GM21423 (cell line): ENCODE measurements around the gene PLXNC1.
A peak's percentile ranks its signal among the peaks of the same experiment; 100 is the strongest.

ENCODE experiments used
- ATAC-seq: cut with Tn5 transposase; IDR thresholded peaks from one replicate; pipeline ENCODE4 v1.9.1; 2021; ENCODE audit warnings: mild to moderate bottlenecking, moderate library complexity; ENCODE audit not compliant: unreplicated experiment

Gene PLXNC1

GRCh38 chr12:94133964-94134795 is 14.2 kb upstream of the PLXNC1 start:
- no peak for ATAC-seq

- no peak for ATAC-seq
These were observed 12.5 kb upstream of the PLXNC1 start for GRCh38 chr12:94135896-94136295.

DNA sequence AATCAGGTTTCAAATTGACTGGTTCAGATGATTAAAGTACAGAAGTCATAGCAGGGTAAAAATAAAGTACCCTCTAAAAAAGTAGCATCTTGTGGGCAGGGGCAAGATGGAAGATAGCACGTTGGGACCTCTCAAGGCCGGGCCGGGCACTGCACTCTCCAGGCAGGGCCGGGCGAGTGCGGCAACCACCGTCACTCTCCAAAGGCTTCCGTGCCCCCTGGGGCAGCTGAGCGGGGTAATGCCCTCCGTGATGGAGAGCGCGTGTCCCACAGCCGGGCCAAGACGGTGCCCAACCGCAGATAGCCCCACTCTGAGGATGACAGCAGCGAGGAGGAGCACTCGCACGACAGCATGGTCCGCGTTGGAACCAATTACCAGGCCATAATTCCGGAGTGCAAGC is 8.6 kb upstream of the PLXNC1 start:
- ATAC-seq: no peak

DNA sequence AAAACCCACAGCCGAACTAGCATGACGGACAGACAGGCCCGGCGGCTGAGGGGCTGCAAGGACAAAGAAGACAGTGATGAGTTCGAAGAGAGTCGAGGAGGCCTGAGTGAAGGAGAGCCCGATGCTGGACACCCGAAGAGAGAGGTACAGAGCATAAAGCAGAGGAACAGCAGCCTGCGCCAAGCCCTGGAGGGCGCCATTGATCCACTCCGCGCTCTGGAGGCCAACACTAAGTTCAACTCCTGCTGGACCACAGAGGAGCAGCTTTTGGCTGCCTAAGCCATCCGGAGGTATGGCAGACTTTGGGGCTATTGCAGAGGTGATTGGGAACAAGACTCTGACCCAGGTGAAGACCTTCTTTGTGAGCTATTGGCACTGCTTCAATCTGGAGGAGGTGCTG is 7.8 kb upstream of the PLXNC1 start:
- no peak for ATAC-seq

DNA sequence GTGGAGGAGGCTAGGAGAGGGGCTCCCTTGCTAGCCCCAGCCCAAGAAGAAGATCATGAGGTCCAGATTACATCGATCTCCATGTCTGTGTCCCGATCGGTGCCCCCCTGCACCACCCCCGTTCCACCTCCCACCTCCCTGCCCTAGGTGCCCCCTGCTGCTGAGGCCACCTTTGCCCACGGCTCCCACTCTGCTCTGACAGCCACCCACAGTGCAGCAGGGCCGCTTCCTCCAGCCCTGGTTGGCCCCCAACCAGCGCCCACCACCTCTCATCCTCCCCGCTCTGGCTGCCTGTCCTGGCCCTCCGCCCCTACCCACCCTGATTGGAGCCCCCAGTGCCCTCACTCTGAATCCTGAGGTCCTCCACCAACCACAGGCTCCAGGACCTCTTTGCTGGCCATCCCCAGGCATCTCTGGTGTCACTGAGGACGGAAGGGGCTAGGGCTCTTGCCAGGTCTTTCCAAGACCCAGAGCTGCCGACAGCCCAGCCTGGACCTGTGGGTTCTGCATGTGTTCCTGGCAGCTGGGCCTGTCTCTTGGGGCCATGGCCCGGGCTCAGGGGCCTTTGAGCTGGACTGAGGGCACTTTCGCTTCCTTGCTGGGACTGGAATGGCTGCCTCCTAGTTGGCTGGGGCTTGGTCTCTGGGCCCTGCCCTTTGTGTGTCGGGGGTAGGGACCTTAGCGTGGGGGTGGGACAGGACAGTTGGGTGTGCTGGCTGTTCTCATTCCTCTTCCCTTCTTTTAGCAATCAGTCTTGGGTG is 7.2 kb upstream of the PLXNC1 start:
- ATAC-seq: no peak

- ATAC-seq: no peak
These were observed 6.5 kb upstream of the PLXNC1 start for GRCh38 chr12:94141892-94142291.

DNA sequence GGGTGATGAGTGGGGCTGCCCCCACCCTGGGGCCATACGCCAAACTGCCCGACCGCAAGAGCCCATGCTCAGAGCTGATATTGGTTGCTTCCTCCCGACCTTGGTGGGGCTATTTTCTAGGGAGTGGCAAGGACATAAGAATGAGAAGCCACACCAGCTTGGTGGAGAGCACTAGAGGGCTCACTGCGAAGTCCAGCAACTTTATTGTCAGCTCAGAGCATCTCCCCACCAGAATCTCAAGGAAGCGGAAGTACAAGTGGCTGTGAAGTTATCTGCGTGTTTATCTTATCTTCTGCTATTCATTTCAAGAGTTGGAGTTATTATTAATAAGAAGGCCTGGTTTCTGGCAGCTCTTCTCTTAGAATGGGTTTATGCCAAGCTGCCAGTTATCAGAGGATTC is 4.9 kb upstream of the PLXNC1 start:
- ATAC-seq: no peak

DNA sequence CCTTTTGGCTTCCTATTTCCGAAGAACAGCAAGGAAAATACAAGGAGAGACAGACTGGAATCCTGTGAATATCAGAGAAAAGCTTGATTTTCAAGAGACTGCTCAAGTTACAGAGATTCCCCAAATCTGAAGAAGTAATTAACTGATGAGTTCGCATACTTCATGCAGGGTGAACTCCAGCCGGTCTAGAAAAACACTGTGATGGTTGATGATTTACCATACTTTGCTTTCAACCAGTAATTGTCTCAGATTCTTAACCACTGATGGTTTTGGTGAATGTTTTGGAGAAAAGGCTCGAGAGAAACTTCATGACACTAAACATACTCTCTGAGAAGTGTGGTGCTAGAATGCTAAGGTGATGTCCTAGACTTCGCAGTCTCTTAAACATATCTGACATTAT is 4.4 kb upstream of the PLXNC1 start:
- no peak for ATAC-seq

- ATAC-seq: no peak
These were observed 3.6 kb upstream of the PLXNC1 start for GRCh38 chr12:94144781-94145180.

DNA sequence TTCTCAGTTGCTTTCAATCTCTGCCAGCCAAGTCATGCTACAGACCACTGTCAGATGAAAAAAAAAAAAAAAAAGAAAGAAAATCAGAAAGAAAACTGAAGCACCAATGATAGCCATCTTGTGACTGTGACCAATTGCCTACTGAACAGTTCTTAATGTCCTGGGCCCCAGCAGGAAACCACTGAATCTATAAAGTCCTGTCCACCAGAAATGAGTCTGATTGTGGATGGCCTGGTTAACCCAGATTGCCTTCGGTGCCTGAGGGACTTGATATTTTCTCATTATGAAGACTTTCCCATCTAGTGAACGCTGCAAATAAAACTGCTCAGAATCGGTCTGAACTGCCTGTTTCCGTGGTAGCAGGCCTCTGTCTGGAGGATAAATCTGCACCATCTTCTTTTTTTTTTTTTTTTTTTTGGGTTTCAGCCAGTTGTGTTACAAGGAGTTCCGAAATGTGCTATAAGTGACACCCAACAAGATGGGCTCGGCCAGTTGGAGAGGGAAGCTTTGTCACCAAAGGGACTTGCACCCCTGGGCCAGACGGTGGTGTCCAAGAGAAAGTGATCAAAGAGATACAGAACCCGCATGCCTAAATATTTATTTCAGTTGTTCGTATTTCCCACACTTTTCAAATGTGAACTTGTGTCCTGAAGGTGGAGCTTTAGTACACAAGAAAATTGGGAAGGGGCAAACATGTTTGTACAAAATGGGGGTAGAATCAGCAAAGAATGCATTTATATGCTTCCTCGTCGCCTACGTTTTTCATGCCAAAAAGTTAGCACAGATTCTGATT is 3.0 kb upstream of the PLXNC1 start:
- ATAC-seq: no peak

GRCh38 chr12:94146166-94146936 is 2.0 kb upstream of the PLXNC1 start:
- no peak for ATAC-seq

GRCh38 chr12:94147387-94147990 is 888 bp upstream of the PLXNC1 start:
- ATAC-seq: no peak

DNA sequence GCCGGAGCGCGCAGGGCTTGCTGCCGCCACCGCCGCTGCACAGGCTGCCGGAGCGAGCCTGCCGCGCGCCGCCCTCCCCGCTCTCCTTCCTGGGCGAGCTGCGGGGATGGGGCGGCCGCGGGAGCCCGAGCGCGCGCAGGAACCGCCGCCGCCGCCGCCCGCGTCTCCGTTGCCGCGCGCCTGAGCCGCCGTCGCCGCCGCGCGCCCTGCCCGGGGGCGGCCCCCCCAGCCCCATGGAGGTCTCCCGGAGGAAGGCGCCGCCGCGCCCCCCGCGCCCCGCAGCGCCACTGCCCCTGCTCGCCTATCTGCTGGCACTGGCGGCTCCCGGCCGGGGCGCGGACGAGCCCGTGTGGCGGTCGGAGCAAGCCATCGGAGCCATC is 352 bp downstream of the PLXNC1 start:
- ATAC-seq: no peak

GRCh38 chr12:94149119-94149780 is 873 bp downstream of the PLXNC1 start:
- peak; percentile 22 for ATAC-seq

DNA sequence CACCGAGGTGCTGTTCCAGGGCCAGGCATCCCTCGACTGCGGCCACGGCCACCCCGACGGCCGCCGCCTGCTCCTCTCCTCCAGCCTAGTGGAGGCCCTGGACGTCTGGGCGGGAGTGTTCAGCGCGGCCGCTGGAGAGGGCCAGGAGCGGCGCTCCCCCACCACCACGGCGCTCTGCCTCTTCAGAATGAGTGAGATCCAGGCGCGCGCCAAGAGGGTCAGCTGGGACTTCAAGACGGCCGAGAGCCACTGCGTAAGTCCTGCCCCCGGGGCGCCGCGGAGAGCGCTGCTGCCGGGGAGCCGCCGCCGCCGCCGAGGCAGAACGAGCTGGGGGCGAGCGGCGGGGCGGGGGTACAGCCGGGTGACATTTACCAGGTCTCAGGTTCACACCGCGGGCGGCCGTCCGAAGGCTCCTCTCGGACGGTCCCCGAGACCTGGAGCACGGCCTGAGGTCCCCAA is 1.4 kb downstream of the PLXNC1 start:
- ATAC-seq: peak; percentile 6

- ATAC-seq: no peak
These were observed 2.1 kb downstream of the PLXNC1 start for GRCh38 chr12:94150240-94151121.

- no peak for ATAC-seq
These were observed 3.2 kb downstream of the PLXNC1 start for GRCh38 chr12:94151582-94151981.

DNA sequence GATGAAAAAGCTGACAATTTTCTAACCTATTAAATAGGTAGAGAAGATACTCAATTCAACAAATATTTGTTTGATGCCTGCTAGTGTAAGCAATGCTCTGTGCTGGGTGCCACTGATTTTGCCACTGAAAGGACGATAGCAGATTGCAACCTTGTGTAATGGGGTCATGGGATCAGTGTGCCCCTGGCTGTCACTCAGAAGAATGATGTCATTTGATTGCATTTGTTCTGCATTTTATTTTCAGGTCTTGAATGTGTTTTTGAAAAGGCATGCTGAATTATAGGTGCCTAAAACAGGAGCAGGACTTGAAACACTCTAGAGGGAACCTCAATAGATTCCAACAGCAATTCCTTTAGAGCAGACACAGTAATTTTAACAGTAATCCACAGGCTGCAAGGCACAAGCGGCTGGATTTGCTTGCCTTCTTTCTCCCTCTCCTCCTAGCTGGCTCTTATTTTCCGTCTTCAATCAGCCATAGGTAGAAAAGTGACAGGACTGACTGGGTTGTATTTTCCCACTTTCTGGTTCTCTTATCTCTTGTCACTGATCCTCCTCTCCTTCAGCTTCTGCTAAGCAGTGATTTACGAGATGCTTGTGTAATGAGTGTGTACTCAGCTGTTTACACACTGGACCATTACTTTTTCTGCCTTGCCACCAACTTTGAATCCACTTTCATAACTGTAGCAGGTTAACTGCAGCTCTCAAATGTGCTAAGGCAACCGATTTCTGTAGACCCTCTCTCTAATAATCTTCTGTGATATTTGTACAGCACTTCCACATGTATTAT is 4.1 kb downstream of the PLXNC1 start:
- no peak for ATAC-seq
